ENCODE measurements around the gene TMEM82. TPM values are rescaled to one million over a fixed set of nuclear protein-coding genes. Genes with fewer than 3 reads are reported as not detected.

TMEM82 gene
- total and polyA plus RNA-seq, 2 of the 13 experiments (the other 11 are each of a cell fraction or from before 2014, with no cell fraction given): 0.24 to 0.97 TPM

DNA sequence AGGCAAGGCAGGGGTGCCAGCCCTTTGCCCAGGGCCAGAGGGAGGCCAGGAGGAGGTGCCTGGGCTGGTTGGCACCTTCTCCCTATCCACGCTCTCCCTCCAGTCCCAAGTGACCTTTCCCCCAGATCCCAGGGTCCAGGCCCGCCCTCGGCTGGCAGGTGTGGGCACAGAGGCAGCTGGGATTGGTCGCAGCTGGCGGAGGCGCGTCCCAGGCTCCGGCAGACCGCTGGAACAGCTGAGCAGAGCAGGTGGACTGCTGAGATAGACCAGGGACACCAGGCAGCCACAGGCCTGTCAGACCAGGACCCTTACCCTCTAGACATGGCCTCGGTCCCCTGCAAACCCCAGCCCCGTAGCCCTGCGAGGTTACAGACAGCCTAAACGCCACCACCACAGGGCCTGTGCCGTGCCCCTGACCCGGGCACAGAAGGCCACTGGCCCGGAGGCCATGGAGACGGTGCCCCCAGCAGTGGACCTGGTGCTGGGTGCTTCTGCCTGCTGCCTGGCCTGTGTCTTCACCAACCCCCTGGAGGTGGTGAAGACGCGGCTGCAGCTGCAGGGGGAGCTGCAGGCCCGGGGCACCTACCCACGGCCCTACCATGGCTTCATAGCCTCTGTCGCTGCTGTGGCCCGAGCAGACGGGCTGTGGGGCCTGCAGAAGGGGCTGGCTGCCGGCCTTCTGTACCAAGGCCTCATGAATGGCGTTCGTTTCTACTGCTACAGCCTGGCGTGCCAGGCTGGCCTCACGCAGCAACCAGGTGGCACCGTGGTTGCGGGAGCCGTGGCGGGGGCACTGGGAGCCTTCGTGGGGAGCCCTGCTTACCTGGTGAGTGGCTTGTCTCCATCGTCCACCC is 6.0 kb upstream of the TMEM82 start, which contains the start of gene SLC25A34 (continued):
- TF ChIP-seq, protein P1, sequence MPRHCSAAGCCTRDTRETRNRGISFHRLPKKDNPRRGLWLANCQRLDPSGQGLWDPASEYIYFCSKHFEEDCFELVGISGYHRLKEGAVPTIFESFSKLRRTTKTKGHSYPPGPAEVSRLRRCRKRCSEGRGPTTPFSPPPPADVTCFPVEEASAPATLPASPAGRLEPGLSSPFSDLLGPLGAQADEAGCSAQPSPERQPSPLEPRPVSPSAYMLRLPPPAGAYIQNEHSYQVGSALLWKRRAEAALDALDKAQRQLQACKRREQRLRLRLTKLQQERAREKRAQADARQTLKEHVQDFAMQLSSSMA (CRISPR knock-in tag; IDR thresholded peaks at IDR 0.05): no peak
- TF ChIP-seq SNAI1 (CRISPR knock-in tag; IDR thresholded peaks at IDR 0.05; ENCODE audit: borderline replicate concordance) (no peak), NR2F2 (IDR thresholded peaks at IDR 0.05; ENCODE audit: borderline replicate concordance, low read depth) (no peak), HOXA7 (CRISPR knock-in tag; IDR thresholded peaks at IDR 0.05) (no peak), ZFP37 (CRISPR knock-in tag; IDR thresholded peaks at IDR 0.05; ENCODE audit: borderline replicate concordance) (no peak), RELA (CRISPR knock-in tag; IDR thresholded peaks at IDR 0.05) (no peak), ZNF451 (CRISPR knock-in tag; IDR thresholded peaks at IDR 0.05) (no peak), POLR2AphosphoS2 (IDR thresholded peaks at IDR 0.05; ENCODE audit: low read depth, low read length) (no peak), RARA (CRISPR knock-in tag; IDR thresholded peaks at IDR 0.05) (no peak), ZFP36L1 (CRISPR knock-in tag; IDR thresholded peaks at IDR 0.05) (no peak), HNRNPUL1 (IDR thresholded peaks at IDR 0.05; ENCODE audit: low read depth, low read length) (no peak), ERF (CRISPR knock-in tag; IDR thresholded peaks at IDR 0.05) (no peak; the same call in 1 of the 2 replicates), NCOA5 (CRISPR knock-in tag; IDR thresholded peaks at IDR 0.05) (no peak), HDAC2 (CRISPR knock-in tag; IDR thresholded peaks at IDR 0.05) (0 out of 2 replicates have a peak, but pooled peaks have one; percentile 21), SAP130 (CRISPR knock-in tag; IDR thresholded peaks at IDR 0.05; ENCODE audit: low read depth) (peak; percentile 75), FOXO1 (CRISPR knock-in tag; IDR thresholded peaks at IDR 0.05) (peak; percentile 19; the same call in 1 of the 2 replicates), NCOR1 (IDR thresholded peaks at IDR 0.05; ENCODE audit: borderline replicate concordance, low read length) (peak; percentile 34; the same call in 1 of the 2 replicates)
- TF ChIP-seq, protein P2, sequence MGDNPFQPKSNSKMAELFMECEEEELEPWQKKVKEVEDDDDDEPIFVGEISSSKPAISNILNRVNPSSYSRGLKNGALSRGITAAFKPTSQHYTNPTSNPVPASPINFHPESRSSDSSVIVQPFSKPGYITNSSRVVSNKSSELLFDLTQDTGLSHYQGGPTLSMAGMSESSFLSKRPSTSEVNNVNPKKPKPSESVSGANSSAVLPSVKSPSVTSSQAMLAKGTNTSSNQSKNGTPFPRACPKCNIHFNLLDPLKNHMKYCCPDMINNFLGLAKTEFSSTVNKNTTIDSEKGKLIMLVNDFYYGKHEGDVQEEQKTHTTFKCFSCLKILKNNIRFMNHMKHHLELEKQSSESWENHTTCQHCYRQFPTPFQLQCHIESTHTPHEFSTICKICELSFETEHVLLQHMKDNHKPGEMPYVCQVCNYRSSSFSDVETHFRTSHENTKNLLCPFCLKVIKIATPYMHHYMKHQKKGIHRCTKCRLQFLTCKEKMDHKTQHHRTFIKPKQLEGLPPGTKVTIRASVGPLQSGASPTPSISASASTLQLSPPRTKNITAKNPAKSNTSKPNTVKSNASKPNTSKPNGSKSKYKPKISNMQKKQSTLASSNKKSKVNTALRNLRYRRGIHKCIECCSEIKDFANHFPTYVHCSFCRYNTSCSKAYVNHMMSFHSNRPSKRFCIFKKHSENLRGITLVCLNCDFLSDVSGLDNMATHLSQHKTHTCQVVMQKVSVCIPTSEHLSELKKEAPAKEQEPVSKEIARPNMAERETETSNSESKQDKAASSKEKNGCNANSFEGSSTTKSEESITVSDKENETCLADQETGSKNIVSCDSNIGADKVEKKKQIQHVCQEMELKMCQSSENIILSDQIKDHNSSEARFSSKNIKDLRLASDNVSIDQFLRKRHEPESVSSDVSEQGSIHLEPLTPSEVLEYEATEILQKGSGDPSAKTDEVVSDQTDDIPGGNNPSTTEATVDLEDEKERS (CRISPR knock-in tag; IDR thresholded peaks at IDR 0.05): no peak
- TF ChIP-seq, protein P3, sequence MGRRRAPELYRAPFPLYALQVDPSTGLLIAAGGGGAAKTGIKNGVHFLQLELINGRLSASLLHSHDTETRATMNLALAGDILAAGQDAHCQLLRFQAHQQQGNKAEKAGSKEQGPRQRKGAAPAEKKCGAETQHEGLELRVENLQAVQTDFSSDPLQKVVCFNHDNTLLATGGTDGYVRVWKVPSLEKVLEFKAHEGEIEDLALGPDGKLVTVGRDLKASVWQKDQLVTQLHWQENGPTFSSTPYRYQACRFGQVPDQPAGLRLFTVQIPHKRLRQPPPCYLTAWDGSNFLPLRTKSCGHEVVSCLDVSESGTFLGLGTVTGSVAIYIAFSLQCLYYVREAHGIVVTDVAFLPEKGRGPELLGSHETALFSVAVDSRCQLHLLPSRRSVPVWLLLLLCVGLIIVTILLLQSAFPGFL (CRISPR knock-in tag; IDR thresholded peaks at IDR 0.05): no peak
- TF ChIP-seq, protein P4, sequence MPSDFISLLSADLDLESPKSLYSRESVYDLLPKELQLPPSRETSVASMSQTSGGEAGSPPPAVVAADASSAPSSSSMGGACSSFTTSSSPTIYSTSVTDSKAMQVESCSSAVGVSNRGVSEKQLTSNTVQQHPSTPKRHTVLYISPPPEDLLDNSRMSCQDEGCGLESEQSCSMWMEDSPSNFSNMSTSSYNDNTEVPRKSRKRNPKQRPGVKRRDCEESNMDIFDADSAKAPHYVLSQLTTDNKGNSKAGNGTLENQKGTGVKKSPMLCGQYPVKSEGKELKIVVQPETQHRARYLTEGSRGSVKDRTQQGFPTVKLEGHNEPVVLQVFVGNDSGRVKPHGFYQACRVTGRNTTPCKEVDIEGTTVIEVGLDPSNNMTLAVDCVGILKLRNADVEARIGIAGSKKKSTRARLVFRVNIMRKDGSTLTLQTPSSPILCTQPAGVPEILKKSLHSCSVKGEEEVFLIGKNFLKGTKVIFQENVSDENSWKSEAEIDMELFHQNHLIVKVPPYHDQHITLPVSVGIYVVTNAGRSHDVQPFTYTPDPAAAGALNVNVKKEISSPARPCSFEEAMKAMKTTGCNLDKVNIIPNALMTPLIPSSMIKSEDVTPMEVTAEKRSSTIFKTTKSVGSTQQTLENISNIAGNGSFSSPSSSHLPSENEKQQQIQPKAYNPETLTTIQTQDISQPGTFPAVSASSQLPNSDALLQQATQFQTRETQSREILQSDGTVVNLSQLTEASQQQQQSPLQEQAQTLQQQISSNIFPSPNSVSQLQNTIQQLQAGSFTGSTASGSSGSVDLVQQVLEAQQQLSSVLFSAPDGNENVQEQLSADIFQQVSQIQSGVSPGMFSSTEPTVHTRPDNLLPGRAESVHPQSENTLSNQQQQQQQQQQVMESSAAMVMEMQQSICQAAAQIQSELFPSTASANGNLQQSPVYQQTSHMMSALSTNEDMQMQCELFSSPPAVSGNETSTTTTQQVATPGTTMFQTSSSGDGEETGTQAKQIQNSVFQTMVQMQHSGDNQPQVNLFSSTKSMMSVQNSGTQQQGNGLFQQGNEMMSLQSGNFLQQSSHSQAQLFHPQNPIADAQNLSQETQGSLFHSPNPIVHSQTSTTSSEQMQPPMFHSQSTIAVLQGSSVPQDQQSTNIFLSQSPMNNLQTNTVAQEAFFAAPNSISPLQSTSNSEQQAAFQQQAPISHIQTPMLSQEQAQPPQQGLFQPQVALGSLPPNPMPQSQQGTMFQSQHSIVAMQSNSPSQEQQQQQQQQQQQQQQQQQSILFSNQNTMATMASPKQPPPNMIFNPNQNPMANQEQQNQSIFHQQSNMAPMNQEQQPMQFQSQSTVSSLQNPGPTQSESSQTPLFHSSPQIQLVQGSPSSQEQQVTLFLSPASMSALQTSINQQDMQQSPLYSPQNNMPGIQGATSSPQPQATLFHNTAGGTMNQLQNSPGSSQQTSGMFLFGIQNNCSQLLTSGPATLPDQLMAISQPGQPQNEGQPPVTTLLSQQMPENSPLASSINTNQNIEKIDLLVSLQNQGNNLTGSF (CRISPR knock-in tag; IDR thresholded peaks at IDR 0.05): no peak
